BE2C (cell line): ENCODE data around the gene ARHGAP24.

Source experiments
- DNase-seq: peaks from one replicate; pipeline ENCODE4 v3.0.0-alpha.2; 2020
- H3K27me3 ChIP-seq: fragments of 250-450 bp; sonication (Bioruptor Pico); 2 replicates; pipeline ENCODE4 v1.5.1; 2020; ENCODE audit warnings: mild to moderate bottlenecking
- H3K36me3 ChIP-seq: fragments of 250-450 bp; sonication (Bioruptor Pico); 2 replicates; pipeline ENCODE4 v1.5.1; 2020; ENCODE audit warnings: mild to moderate bottlenecking
- H3K4me1 ChIP-seq: fragments of 250-450 bp; sonication (Bioruptor Pico); 2 replicates; pipeline ENCODE4 v1.5.1; 2020
- H3K4me3 ChIP-seq: 2 replicates; pipeline ENCODE4 v1.5.1; 2011; ENCODE audit warnings: low read depth, low read length
- H3K9me3 ChIP-seq: fragments of 250-450 bp; sonication (Bioruptor Pico); 2 replicates; pipeline ENCODE4 v1.5.1; 2020
- CTCF ChIP-seq: IDR thresholded peaks from 2 replicates; pipeline ENCODE4 v1.5.1; 2012; ENCODE audit warnings: mild to moderate bottlenecking, low read depth, low read length

The ARHGAP24 gene

GRCh38 chr4:85728464-85728863, 253.5 kb downstream of the ARHGAP24 start:
- Histone ChIP-seq H3K4me3 (no peak overlapping the region), H3K4me1 (peaks cover 24% of the 10 kb centered on the region), H3K36me3 (no peaks in the 10 kb centered on the region), H3K27me3 (no peaks in the 10 kb centered on the region), H3K9me3 (no peaks in the 10 kb centered on the region)
- TF ChIP-seq CTCF: no peak
- no peak for DNase-seq

- no peaks in the 10 kb centered on the region for H3K9me3 ChIP-seq
- TF ChIP-seq CTCF: no peak
These were observed 257.2 kb downstream of the ARHGAP24 start for GRCh38 chr4:85732124-85732523.

GRCh38 chr4:85733798-85734197, 258.8 kb downstream of the ARHGAP24 start:
- H3K4me3 ChIP-seq: no peak overlapping the region
- no peak for TF ChIP-seq CTCF
- H3K9me3 ChIP-seq: no peaks in the 10 kb centered on the region

More at GRCh38 chr4:85732124-85732523, 257.2 kb downstream of the ARHGAP24 start:
- no peaks in the 10 kb centered on the region for H3K36me3 ChIP-seq
- peak; percentile 48 for DNase-seq
- H3K27me3 ChIP-seq: no peaks in the 10 kb centered on the region
- H3K4me1 ChIP-seq: peaks cover 31% of the 10 kb centered on the region
- no peak overlapping the region for H3K4me3 ChIP-seq

GRCh38 chr4:85734424-85734831, 259.5 kb downstream of the ARHGAP24 start:
- Histone ChIP-seq H3K27me3 (no peaks in the 10 kb centered on the region), H3K4me3 (no peak overlapping the region), H3K36me3 (no peaks in the 10 kb centered on the region), H3K9me3 (no peaks in the 10 kb centered on the region), H3K4me1 (peaks cover 36% of the 10 kb centered on the region)
- TF ChIP-seq CTCF: no peak
- peak; percentile 14 for DNase-seq

More at GRCh38 chr4:85733798-85734197, 258.8 kb downstream of the ARHGAP24 start:
- Histone ChIP-seq H3K4me1 (peaks cover 36% of the 10 kb centered on the region), H3K27me3 (no peaks in the 10 kb centered on the region), H3K36me3 (no peaks in the 10 kb centered on the region)
- no peak for DNase-seq

- Histone ChIP-seq H3K4me3 (no peak overlapping the region), H3K9me3 (no peaks in the 10 kb centered on the region), H3K4me1 (peaks cover 28% of the 10 kb centered on the region), H3K36me3 (no peaks in the 10 kb centered on the region), H3K27me3 (no peaks in the 10 kb centered on the region)
- no peak for DNase-seq
- TF ChIP-seq CTCF: no peak
These were observed 261.6 kb downstream of the ARHGAP24 start for GRCh38 chr4:85736571-85736970.

- H3K27me3 ChIP-seq: no peaks in the 10 kb centered on the region
- peaks cover 27% of the 10 kb centered on the region for H3K4me1 ChIP-seq
- TF ChIP-seq CTCF: no peak
- no peak overlapping the region for H3K4me3 ChIP-seq
- no peaks in the 10 kb centered on the region for H3K9me3 ChIP-seq
- no peaks in the 10 kb centered on the region for H3K36me3 ChIP-seq
- DNase-seq: no peak
These were observed 262.3 kb downstream of the ARHGAP24 start for GRCh38 chr4:85737254-85737653.
